Hepatocyte (in vitro differentiated cells): ENCODE results near the gene ACP1.

Experiments used
- CTCF ChIP-seq: fragments of 200-600 bp; sonication (generic); IDR thresholded peaks from 2 replicates; pipeline ENCODE4 v1.5.1; 2016; ENCODE audit warnings: antibody characterized with exemption, mild to moderate bottlenecking; ENCODE audit not compliant: poor library complexity
- EZH2 ChIP-seq: fragments of 200-600 bp; sonication (generic); IDR thresholded peaks from 2 replicates; pipeline ENCODE4 v1.6.1; 2016; ENCODE audit warnings: antibody characterized with exemption, mild to moderate bottlenecking, borderline replicate concordance
- EZH2phosphoT487 ChIP-seq: fragments of 200-600 bp; sonication (generic); IDR thresholded peaks from one replicate; pipeline ENCODE4 v1.6.1; 2018; ENCODE audit warnings: antibody characterized with exemption, mild to moderate bottlenecking, low read depth, moderate library complexity; ENCODE audit not compliant: unreplicated experiment, severe bottlenecking

GRCh38 chr2:249538-250042 lies 15.2 kb upstream of the ACP1 start:
- TF ChIP-seq CTCF (no peak), EZH2 (no peak), EZH2phosphoT487 (no peak)
